Nephron progenitor cell (in vitro differentiated cells): ENCODE results near the gene STN1.

Experiments
- DNase-seq: peaks from one replicate; pipeline ENCODE4 v3.0.0; 2021
- H3K27ac Mint-ChIP-seq: 2 replicates; pipeline ENCODE4 v1.8.0; 2021; ENCODE audit warnings: mild to moderate bottlenecking, moderate library complexity, mixed read lengths
- H3K27me3 Mint-ChIP-seq: 2 replicates; pipeline ENCODE4 v1.8.0; 2021; ENCODE audit warnings: mild to moderate bottlenecking, low read depth, mixed read lengths; ENCODE audit not compliant: poor library complexity
- H3K36me3 Mint-ChIP-seq: 2 replicates; pipeline ENCODE4 v1.8.0; 2021; ENCODE audit warnings: low read depth, mixed read lengths
- H3K4me1 Mint-ChIP-seq: 2 replicates; pipeline ENCODE4 v1.8.0; 2021; ENCODE audit warnings: mixed read lengths
- H3K4me3 Mint-ChIP-seq: 2 replicates; pipeline ENCODE4 v1.8.0; 2021; ENCODE audit warnings: mild to moderate bottlenecking, moderate library complexity, mixed read lengths
- H3K9me3 Mint-ChIP-seq: 2 replicates; pipeline ENCODE4 v1.8.0; 2021; ENCODE audit warnings: mild to moderate bottlenecking, moderate library complexity, mixed read lengths
- CTCF ChIP-seq: fragments of 200-600 bp; sonication (generic); IDR thresholded peaks from 2 replicates; pipeline ENCODE4 v1.5.0; 2021; ENCODE audit warnings: antibody characterized with exemption

The STN1 gene

GRCh38 chr10:103896225-103896624 is 21.8 kb downstream of the STN1 start:
- Mint-ChIP-seq H3K27ac (peak overlapping the region; percentile 88), H3K36me3 (peaks cover 44% of the 10 kb centered on the region), H3K27me3 (peaks cover 5% of the 10 kb centered on the region), H3K4me3 (peak overlapping the region; percentile 3), H3K9me3 (no peaks in the 10 kb centered on the region), H3K4me1 (peaks cover 91% of the 10 kb centered on the region)
- DNase-seq, result no peak
- no peak for TF ChIP-seq CTCF

- TF ChIP-seq CTCF, result no peak
- H3K36me3 Mint-ChIP-seq, result peaks cover 47% of the 10 kb centered on the region
- peaks cover 5% of the 10 kb centered on the region for H3K27me3 Mint-ChIP-seq
- peak; percentile 35 for DNase-seq
- no peaks in the 10 kb centered on the region for H3K9me3 Mint-ChIP-seq
- H3K4me3 Mint-ChIP-seq, result peak overlapping the region; percentile 47
- H3K4me1 Mint-ChIP-seq, result peaks cover 88% of the 10 kb centered on the region
- H3K27ac Mint-ChIP-seq, result peak overlapping the region; percentile 88
Observed at GRCh38 chr10:103895411-103896186, 22.4 kb downstream of the STN1 start.

- Mint-ChIP-seq H3K27ac (peak overlapping the region; percentile 88), H3K27me3 (peaks cover 5% of the 10 kb centered on the region), H3K4me1 (peaks cover 86% of the 10 kb centered on the region), H3K36me3 (peaks cover 46% of the 10 kb centered on the region), H3K9me3 (no peaks in the 10 kb centered on the region), H3K4me3 (peak overlapping the region; percentile 48)
- DNase-seq, result no peak
- no peak for TF ChIP-seq CTCF
Observed at GRCh38 chr10:103894441-103894864, 23.5 kb downstream of the STN1 start.

GRCh38 chr10:103893817-103894216 is 24.2 kb downstream of the STN1 start:
- Mint-ChIP-seq H3K27ac (peak overlapping the region; percentile 88), H3K9me3 (no peaks in the 10 kb centered on the region), H3K36me3 (peaks cover 46% of the 10 kb centered on the region), H3K4me1 (peaks cover 85% of the 10 kb centered on the region), H3K27me3 (peaks cover 5% of the 10 kb centered on the region), H3K4me3 (peak overlapping the region; percentile 48)
- DNase-seq, result no peak
- TF ChIP-seq CTCF, result no peak

- no peak for TF ChIP-seq CTCF
- no peaks in the 10 kb centered on the region for H3K9me3 Mint-ChIP-seq
- no peak for DNase-seq
- H3K36me3 Mint-ChIP-seq, result peaks cover 36% of the 10 kb centered on the region
- no peak overlapping the region for H3K4me3 Mint-ChIP-seq
- H3K4me1 Mint-ChIP-seq, result peaks cover 75% of the 10 kb centered on the region
- H3K27ac Mint-ChIP-seq, result no peak overlapping the region
- peaks cover 5% of the 10 kb centered on the region for H3K27me3 Mint-ChIP-seq
Observed at GRCh38 chr10:103892181-103892580, 25.8 kb downstream of the STN1 start.

- no peak for DNase-seq
- H3K36me3 Mint-ChIP-seq, result peaks cover 36% of the 10 kb centered on the region
- H3K4me1 Mint-ChIP-seq, result peaks cover 60% of the 10 kb centered on the region
- H3K27me3 Mint-ChIP-seq, result peaks cover 5% of the 10 kb centered on the region
- H3K27ac Mint-ChIP-seq, result no peak overlapping the region
- no peaks in the 10 kb centered on the region for H3K9me3 Mint-ChIP-seq
- TF ChIP-seq CTCF, result no peak
- H3K4me3 Mint-ChIP-seq, result no peak overlapping the region
Observed at GRCh38 chr10:103890688-103891087, 27.3 kb downstream of the STN1 start.
